ENCODE data around the gene TCF23.

TCF23 gene

GRCh38 chr2:27102329-27102728, 46.5 kb upstream of the TCF23 start (continued):
- TF ChIP-seq SP3 (tag by site-specific recombination; IDR thresholded peaks at IDR 0.05), result no peak
- no peak for TF ChIP-seq ZNF121 (tag by site-specific recombination; IDR thresholded peaks at IDR 0.05)
- TF ChIP-seq ZNF174 (tag by site-specific recombination; IDR thresholded peaks at IDR 0.05), result no peak

DNA sequence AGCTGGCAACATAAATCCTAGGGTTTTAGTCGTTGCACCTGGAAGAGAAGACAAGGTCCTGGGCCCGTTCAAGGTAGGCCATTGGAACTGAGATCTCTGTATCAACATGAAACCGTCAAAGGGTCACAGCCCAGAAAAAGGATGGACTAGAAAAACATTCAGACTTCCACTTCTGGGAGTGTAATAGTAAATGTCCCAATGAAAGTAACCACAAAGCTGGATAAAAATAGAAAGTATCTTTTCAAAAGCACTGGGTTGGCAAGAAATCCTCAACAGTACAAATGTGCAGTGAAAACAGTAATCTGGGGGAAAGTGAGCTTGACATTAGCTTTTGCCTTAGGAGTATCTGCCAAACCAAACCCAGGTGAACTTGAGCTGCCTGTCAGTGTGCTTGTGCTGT, 42.8 kb upstream of the TCF23 start:
- H3K4me3 ChIP-seq (ENCODE audit: low read depth, low read length), result no peak overlapping the region
- no peaks in the 10 kb centered on the region; a peak in 1 of 3 replicates for H3K36me3 ChIP-seq (ENCODE audit: control insufficient read depth in 2 of 2, insufficient read depth in 1 of 2, low read length in 2 of 2)
- ChIA-PET CTCF (interaction anchor here (0.7 to 1.3 kb wide), 4 partner anchors 9 to 174 kb away, joined by 3 to 6 read pairs (median 5); no protein-coding TSS in a partner anchor), POLR2A (no interaction called here)
- no peak overlapping the region for H3K27ac ChIP-seq (ENCODE audit: extremely low read depth, low read depth, low read length)
- TF ChIP-seq PRDM1 (tag by site-specific recombination; IDR thresholded peaks at IDR 0.05), result peak; percentile 51; the same call in 1 of the 2 replicates
- no peak for TF ChIP-seq ZNF423 (tag by site-specific recombination; IDR thresholded peaks at IDR 0.05)
- H3K4me1 ChIP-seq (ENCODE audit: control insufficient read depth, insufficient read depth, low read length), result no peaks in the 10 kb centered on the region
- H3K9me3 ChIP-seq (ENCODE audit: control insufficient read depth, insufficient read depth, low read depth, low read length), result no peaks in the 10 kb centered on the region

DNA sequence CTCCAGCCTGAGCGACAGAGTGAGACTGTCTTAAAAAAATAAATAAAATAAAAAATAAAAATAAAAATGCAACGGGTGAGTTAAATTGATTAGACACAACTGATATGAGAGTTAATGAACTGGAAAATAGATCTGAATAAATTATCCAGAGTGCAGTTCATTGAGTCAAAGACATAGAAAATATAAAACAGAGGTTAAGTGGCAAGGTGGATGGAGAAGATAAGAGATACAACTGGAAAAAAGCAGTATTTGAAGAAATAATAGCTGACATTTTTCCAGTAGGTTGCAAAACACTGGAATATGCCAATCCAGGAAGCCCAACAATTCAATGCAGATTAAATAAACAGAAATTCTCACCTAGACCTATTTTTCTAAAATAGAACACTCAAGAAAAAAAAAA, 40.6 kb upstream of the TCF23 start:
- ChIA-PET POLR2A (interaction anchor here (0.7 to 1.1 kb wide), 2 partner anchors 26 to 321 kb away, joined by 5 to 6 read pairs; partner anchors contain the start of gene PREB), CTCF (interaction anchor here (1.6 to 1.8 kb wide), 2 partner anchors 9 to 195 kb away, joined by 5 to 6 read pairs; no protein-coding TSS in a partner anchor)
- Histone ChIP-seq H3K4me1 (ENCODE audit: control insufficient read depth, insufficient read depth, low read length) (no peaks in the 10 kb centered on the region), H3K4me3 (ENCODE audit: low read depth, low read length) (no peak overlapping the region), H3K36me3 (ENCODE audit: control insufficient read depth in 2 of 2, insufficient read depth in 1 of 2, low read length in 2 of 2) (no peaks in the 10 kb centered on the region; a peak in 1 of 3 replicates), H3K27ac (ENCODE audit: extremely low read depth, low read depth, low read length) (no peak overlapping the region), H3K9me3 (ENCODE audit: control insufficient read depth, insufficient read depth, low read depth, low read length) (no peaks in the 10 kb centered on the region)
- TF ChIP-seq KLF8 (tag by site-specific recombination; IDR thresholded peaks at IDR 0.05), result no peak
- TF ChIP-seq ZNF785 (tag by site-specific recombination; IDR thresholded peaks at IDR 0.05), result no peak
- no peak for TF ChIP-seq ZNF658 (tag by site-specific recombination; IDR thresholded peaks at IDR 0.05)
- TF ChIP-seq SCRT2 (tag by site-specific recombination; IDR thresholded peaks at IDR 0.05), result no peak
- no peak for TF ChIP-seq HOXD13 (CRISPR knock-in tag; IDR thresholded peaks at IDR 0.05; ENCODE audit: borderline replicate concordance)
- no peak for TF ChIP-seq ZSCAN30 (tag by site-specific recombination; IDR thresholded peaks at IDR 0.05)
- TF ChIP-seq REPIN1 (tag by site-specific recombination; IDR thresholded peaks at IDR 0.05; ENCODE audit: low read depth), result no peak
- TF ChIP-seq KLF10 (tag by site-specific recombination; IDR thresholded peaks at IDR 0.05), result no peak
- no peak for TF ChIP-seq SP7 (tag by site-specific recombination; IDR thresholded peaks at IDR 0.05)
- TF ChIP-seq ZXDB (tag by site-specific recombination; IDR thresholded peaks at IDR 0.05), result no peak
- no peak for TF ChIP-seq ZBTB7A (tag by site-specific recombination; IDR thresholded peaks at IDR 0.05; ENCODE audit: low read depth)
- TF ChIP-seq MYNN (tag by site-specific recombination; IDR thresholded peaks at IDR 0.05; ENCODE audit: borderline replicate concordance), result no peak
- no peak for TF ChIP-seq ZFHX2 (tag by site-specific recombination; conservative IDR thresholded peaks at IDR 0.05)
- TF ChIP-seq ZSCAN16 (tag by site-specific recombination; IDR thresholded peaks at IDR 0.05), result no peak
- TF ChIP-seq, protein P1, sequence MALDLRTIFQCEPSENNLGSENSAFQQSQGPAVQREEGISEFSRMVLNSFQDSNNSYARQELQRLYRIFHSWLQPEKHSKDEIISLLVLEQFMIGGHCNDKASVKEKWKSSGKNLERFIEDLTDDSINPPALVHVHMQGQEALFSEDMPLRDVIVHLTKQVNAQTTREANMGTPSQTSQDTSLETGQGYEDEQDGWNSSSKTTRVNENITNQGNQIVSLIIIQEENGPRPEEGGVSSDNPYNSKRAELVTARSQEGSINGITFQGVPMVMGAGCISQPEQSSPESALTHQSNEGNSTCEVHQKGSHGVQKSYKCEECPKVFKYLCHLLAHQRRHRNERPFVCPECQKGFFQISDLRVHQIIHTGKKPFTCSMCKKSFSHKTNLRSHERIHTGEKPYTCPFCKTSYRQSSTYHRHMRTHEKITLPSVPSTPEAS (tag by site-specific recombination; IDR thresholded peaks at IDR 0.05), result no peak
- TF ChIP-seq ZBTB10 (tag by site-specific recombination; IDR thresholded peaks at IDR 0.05), result no peak
- no peak for TF ChIP-seq ZNF211 (tag by site-specific recombination; IDR thresholded peaks at IDR 0.05; ENCODE audit: low read depth)
- TF ChIP-seq ZNF175 (tag by site-specific recombination; IDR thresholded peaks at IDR 0.05), result no peak
- TF ChIP-seq ZNF223 (tag by site-specific recombination; IDR thresholded peaks at IDR 0.05), result no peak

Measured in HEK293 (cell line).